T-cell (primary cell): ENCODE measurements around the gene CD37. TPM values are rescaled to one million over a fixed set of nuclear protein-coding genes. Genes with fewer than 3 reads are reported as not detected.
"Not testable (repeated sequence)": the region's sequence is repeated elsewhere in the genome, so short reads cannot be mapped to it uniquely, and the experiment has no call there.

Experiments
- ATAC-seq, 4 experiments: fragments of 200-7000 bp in 3 of 4; fragments of 150-1000 bp in 1 of 4; cut with Tn5 transposase; replicated peaks in 1 of 4; 1 replicate in 3 of 4; 2 replicates in 1 of 4; pipeline ENCODE4 v1.10.0; 2021; ENCODE audit warnings: moderate library complexity in 3 of 4, mild to moderate bottlenecking in 2 of 4, moderate number of reproducible peaks in 1 of 4
- CTCF ChIA-PET, 2 donors: fragments of 300-600 bp; sonication (Branson Sonifier 250); formaldehyde crosslinking; loops; one replicate each; lab custom pipeline; 2022; ENCODE audit warnings: antibody characterized with exemption in 2 of 2; lab: Charles Lee
- POLR2A ChIA-PET, 2 donors: fragments of 300-600 bp; sonication (Branson Sonifier 250); formaldehyde crosslinking; loops; one replicate each; lab custom pipeline; 2022; ENCODE audit warnings: antibody characterized with exemption in 2 of 2; lab: Charles Lee
- DNase-seq, 35 experiments: peaks; one replicate each; pipeline versions ENCODE4 v3.0.0 to v3.0.0-alpha.2; 2013 to 2023
- H3K27ac ChIP-seq: one replicate; pipeline ENCODE4 v1.5.1; 2013; ENCODE audit warnings: low read length
- H3K27me3 ChIP-seq, 2 experiments: replicated peaks in 1 of 2; 1 replicate in 1 of 2; 2 replicates in 1 of 2; pipeline versions ENCODE4 v1.6.1 to v1.7.0; 2013; ENCODE audit warnings: low read length in 1 of 2, mixed read lengths in 1 of 2; ENCODE audit not compliant: control insufficient read depth in 2 of 2, insufficient read depth in 2 of 2; ENCODE audit errors: extremely low read depth in 1 of 2
- H3K36me3 ChIP-seq, 2 donors: 1 replicate in 1 of 2; 2 replicates in 1 of 2; pipeline versions ENCODE4 v1.6.1 to v1.7.0; 2013; ENCODE audit warnings: low read length in 1 of 2; ENCODE audit not compliant: control insufficient read depth in 2 of 2, insufficient read depth in 1 of 2; ENCODE audit errors: extremely low read depth in 1 of 2
- H3K4me1 ChIP-seq, 2 experiments: 1 replicate in 1 of 2; 2 replicates in 1 of 2; pipeline versions ENCODE4 v1.6.1 to v1.7.0; 2013; ENCODE audit warnings: low read length in 2 of 2, mixed read lengths in 1 of 2; ENCODE audit not compliant: insufficient read depth in 2 of 2, control insufficient read depth in 1 of 2; ENCODE audit errors: extremely low read depth in 1 of 2
- H3K4me3 ChIP-seq, 2 donors: 1 replicate in 1 of 2; 2 replicates in 1 of 2; pipeline versions ENCODE4 v1.5.1 to v1.7.0; 2013; ENCODE audit warnings: mild to moderate bottlenecking in 2 of 2, low read length in 1 of 2, moderate library complexity in 1 of 2; ENCODE audit not compliant: control insufficient read depth in 1 of 2; ENCODE audit errors: extremely low read depth in 1 of 2
- H3K9me3 ChIP-seq: 2 replicates; pipeline ENCODE4 v1.7.0; 2013
- H3K27ac Mint-ChIP-seq, 2 donors: one replicate each; pipeline ENCODE4 v1.8.0; 2020 to 2021; ENCODE audit warnings: mild to moderate bottlenecking in 2 of 2, mixed read lengths in 2 of 2
- H3K27me3 Mint-ChIP-seq, 2 donors: one replicate each; pipeline ENCODE4 v1.8.0; 2021 to 2022; ENCODE audit warnings: mixed read lengths in 2 of 2
- H3K36me3 Mint-ChIP-seq: one replicate; pipeline ENCODE4 v1.8.0; 2021; ENCODE audit warnings: mixed read lengths
- H3K4me1 Mint-ChIP-seq, 3 donors: one replicate each; pipeline ENCODE4 v1.8.0; 2020 to 2022; ENCODE audit warnings: mixed read lengths in 3 of 3, mild to moderate bottlenecking in 1 of 3
- H3K4me3 Mint-ChIP-seq, 3 donors: one replicate each; pipeline ENCODE4 v1.8.0; 2020 to 2022; ENCODE audit warnings: mild to moderate bottlenecking in 3 of 3, mixed read lengths in 3 of 3, moderate library complexity in 3 of 3
- H3K9me3 Mint-ChIP-seq, 3 donors: one replicate each; pipeline ENCODE4 v1.8.0; 2020 to 2022; ENCODE audit warnings: mixed read lengths in 3 of 3
- WGBS: methylation state at CpG from one replicate; pipeline ENCODE4 v1.1.5; 2013; ENCODE audit warnings: missing lambda C conversion rate; ENCODE audit not compliant: insufficient coverage; 5-methylcytosine and 5-hydroxymethylcytosine counted together
- total RNA-seq, 35 experiments: library from RNA in 6 of 35; stranded (reverse) in 6 of 35; fragments of 120-200 nt in 1 of 35; gene quantifications; one replicate each; pipeline versions ENCODE4 v1.2.1 to v1.2.4 and lab custom pipeline; 2013 to 2026

Gene CD37
- total RNA-seq, 5 donors from 2014 or later (not counting 1 experiment from before 2014, with no cell fraction given): 365 to 435 (median 369) TPM

DNA sequence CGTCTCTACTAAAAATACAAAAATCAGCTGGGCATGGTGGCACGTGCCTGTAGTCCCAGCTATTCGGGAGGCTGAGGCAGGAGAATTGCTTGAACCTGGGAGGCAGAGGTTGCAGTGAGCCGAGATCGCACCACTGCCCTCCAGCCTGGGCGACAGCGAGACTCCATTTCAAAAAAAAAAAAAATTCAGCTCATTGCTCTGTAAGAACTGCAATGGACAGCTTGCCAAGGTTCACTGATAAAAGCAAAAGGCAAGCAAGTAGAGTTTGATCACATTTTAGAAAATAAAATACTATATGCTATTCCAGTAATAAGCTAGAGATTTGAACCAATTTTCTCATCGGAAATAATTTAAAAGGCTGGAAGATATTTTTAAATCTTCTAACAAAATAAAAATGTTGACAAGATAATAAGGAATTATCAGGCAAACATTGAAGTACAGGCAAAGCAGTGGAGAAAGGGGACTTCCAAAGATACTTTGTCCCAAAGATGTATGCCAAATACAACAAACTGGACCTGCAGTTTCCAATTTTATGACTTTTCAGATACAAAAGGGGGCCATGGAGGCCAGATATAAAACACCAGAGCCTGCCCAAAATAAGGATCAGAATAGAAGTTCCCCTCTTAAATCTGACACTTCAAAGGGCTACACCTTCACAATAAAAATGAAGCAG, 39.9 kb upstream of the CD37 start:
- Histone ChIP-seq H3K4me3 (no peak overlapping the region), H3K27ac (no peak overlapping the region), H3K9me3 (no peaks in the 10 kb centered on the region), H3K36me3 (peaks cover 0 to 7% of the 10 kb centered on the region in 2 donors), H3K27me3 (no peaks in the 10 kb centered on the region), H3K4me1 (no peaks in the 10 kb centered on the region)
- Mint-ChIP-seq H3K36me3 (peaks cover 3% of the 10 kb centered on the region), H3K27me3 (no peaks in the 10 kb centered on the region), H3K27ac (no peak overlapping the region), H3K4me3 (no peak overlapping the region), H3K9me3 (no peaks in the 10 kb centered on the region), H3K4me1 (peaks cover 0 to 3% (median under 1%) of the 10 kb centered on the region in 3 donors)
- no peak for DNase-seq
- WGBS: no CpG with 5 or more reads among the region's 8 CpGs
- CTCF ChIA-PET: interaction anchor here in 1 of 2 donors (0.7 kb wide), 1 partner anchor 37 kb away, joined by 3 read pairs; no protein-coding TSS in a partner anchor
- POLR2A ChIA-PET: no interaction called here
- ATAC-seq: no peak

DNA sequence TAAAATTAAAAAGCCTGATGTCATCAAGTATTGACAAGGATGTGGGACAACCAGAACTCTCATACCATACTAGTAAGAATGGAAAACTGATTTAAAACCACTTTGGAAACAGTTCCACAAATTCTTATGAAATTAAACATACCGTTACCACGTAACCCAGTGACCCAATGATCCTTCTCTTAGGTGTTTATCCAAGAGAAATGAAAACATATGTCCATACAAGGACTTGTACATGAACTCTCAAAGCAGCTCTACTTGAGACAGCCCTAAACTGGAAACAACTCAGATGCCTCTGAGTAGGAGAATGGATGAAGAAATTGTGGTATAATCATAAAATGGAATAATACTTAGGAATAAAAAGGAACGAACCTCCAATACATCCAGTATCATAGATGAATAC, 37.8 kb upstream of the CD37 start:
- peaks cover 0 to under 1% (median under 1%) of the 10 kb centered on the region in 3 donors for H3K9me3 Mint-ChIP-seq
- H3K36me3 Mint-ChIP-seq: peaks cover 3% of the 10 kb centered on the region
- ChIA-PET CTCF (no interaction called here), POLR2A (no interaction called here)
- H3K4me3 Mint-ChIP-seq: no peak overlapping the region
- DNase-seq (no peak), ATAC-seq (no peak)
- peaks cover 4 to 7% (median 6%) of the 10 kb centered on the region in 3 donors for H3K4me1 Mint-ChIP-seq
- Histone ChIP-seq H3K27ac (no peak overlapping the region), H3K27me3 (peaks cover 0 to 7% of the 10 kb centered on the region in 2 experiments), H3K36me3 (peaks cover 0 to 7% of the 10 kb centered on the region in 2 donors), H3K9me3 (no peaks in the 10 kb centered on the region), H3K4me1 (peaks cover 0 to 6% of the 10 kb centered on the region in 2 experiments), H3K4me3 (no peak overlapping the region)
- no peak overlapping the region for H3K27ac Mint-ChIP-seq
- no peaks in the 10 kb centered on the region for H3K27me3 Mint-ChIP-seq
- no CpG with 5 or more reads among the region's 3 CpGs for WGBS

DNA sequence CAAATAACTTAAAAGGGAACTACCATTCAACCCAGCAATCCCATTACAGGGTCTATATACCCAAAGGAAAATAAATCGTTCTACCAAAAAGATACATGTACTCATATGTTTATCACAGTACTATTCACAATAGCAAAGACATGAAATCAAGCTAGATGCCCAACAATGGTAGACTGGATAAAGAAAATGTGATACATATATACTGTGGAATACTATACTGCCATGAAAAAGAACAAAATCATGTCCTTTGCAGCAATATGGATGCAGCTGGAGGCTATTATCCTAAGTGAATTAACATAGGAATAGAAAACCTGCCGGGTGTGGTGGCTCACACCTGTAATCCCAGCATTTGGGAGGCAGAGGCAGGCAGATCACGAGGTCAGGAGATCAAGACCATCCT, 36.6 kb upstream of the CD37 start:
- not testable (repeated sequence) for ATAC-seq, H3K27ac Mint-ChIP-seq

DNA sequence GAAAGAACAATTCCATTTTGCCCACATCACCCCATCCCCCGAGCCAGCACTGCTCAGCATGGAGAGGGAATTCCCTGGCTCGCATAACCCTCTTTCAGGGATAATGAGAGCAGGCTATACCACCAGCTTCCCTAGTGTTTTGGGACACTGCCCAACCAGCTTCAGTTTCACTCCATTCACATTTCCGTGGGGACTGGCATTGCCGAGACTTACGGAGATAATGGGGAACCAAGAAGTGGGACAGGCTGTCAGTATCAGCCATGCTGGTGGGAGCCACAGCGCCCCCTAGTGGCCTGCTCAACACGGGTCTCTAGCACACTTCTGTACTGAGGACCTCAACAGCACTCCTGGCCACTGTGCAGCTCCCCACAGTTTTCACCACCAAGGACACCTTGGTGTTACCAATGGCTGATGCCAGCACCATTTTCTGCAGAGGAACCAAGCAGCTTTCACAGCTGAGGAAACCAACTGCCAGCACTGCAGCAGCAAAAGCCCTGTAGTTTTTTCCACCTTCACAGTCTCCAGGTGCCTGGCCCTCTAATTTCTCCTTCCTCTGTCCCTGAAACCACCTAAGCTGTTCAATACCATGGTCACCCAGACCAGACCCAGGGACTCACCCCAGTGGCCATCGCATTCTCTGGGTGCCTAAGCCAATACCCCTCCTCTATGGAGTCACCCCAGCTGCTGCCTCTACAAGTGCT, 33.9 kb upstream of the CD37 start:
- Histone ChIP-seq H3K36me3 (no peaks in the 10 kb centered on the region), H3K4me3 (no peak overlapping the region), H3K4me1 (peaks cover 0 to 6% of the 10 kb centered on the region in 2 experiments), H3K9me3 (no peaks in the 10 kb centered on the region), H3K27me3 (peaks cover 0 to 7% of the 10 kb centered on the region in 2 experiments), H3K27ac (no peak overlapping the region)
- Mint-ChIP-seq H3K36me3 (peaks cover 11% of the 10 kb centered on the region), H3K27me3 (no peaks in the 10 kb centered on the region), H3K4me1 (peaks cover 4 to 7% (median 6%) of the 10 kb centered on the region in 3 donors), H3K9me3 (peaks cover 4 to 8% (median 8%) of the 10 kb centered on the region in 3 donors), H3K27ac (no peak overlapping the region), H3K4me3 (no peak overlapping the region)
- DNase-seq (peak; percentile 37 to 87 (median 71)), ATAC-seq (peak; percentile 88 to 92 (median 91))
- ChIA-PET POLR2A (no interaction called here), CTCF (interaction anchor here (0.5 to 0.6 kb wide), 3 partner anchors 21 to 1567 kb away, joined by 3 to 4 read pairs (median 3); no protein-coding TSS in a partner anchor)
- 25% methylated on average over 5 of the region's 8 CpGs for WGBS

More for the DNA sequence above, 36.6 kb upstream of the CD37 start:
- H3K27ac ChIP-seq, H3K27me3 Mint-ChIP-seq, H3K4me1 ChIP-seq, CTCF ChIA-PET, H3K36me3 ChIP-seq, POLR2A ChIA-PET, H3K27me3 ChIP-seq, H3K9me3 ChIP-seq, H3K4me3 Mint-ChIP-seq, DNase-seq, H3K4me3 ChIP-seq, H3K4me1 Mint-ChIP-seq, H3K9me3 Mint-ChIP-seq: not testable (repeated sequence)
- H3K36me3 Mint-ChIP-seq: peaks cover 11% of the 10 kb centered on the region
- no CpG with 5 or more reads among the region's 3 CpGs for WGBS

DNA sequence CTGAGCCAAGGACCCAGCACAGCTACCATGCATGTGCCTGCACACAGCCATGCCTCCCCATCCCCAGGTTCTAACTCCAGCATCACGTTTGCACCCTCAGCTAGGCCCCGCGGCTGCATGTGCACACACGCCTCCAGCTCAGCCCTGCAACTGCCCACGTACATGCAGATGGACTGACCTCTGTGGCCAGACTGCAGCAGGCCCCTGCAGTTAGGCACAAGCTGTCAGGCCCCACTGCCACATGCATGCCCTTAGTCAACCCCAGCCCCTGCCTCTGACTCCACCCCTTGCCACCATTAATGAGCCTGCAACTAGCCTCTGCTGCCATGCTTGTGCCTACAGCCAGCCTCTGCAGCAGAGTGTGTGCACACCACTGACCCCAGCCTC, 33.3 kb upstream of the CD37 start:
- H3K27me3 ChIP-seq: peaks cover 0 to 7% of the 10 kb centered on the region in 2 experiments
- peaks cover 4 to 7% (median 6%) of the 10 kb centered on the region in 3 donors for H3K4me1 Mint-ChIP-seq
- peaks cover 4 to 8% (median 8%) of the 10 kb centered on the region in 3 donors for H3K9me3 Mint-ChIP-seq
- DNase-seq (no peak), ATAC-seq (no peak)
- H3K36me3 Mint-ChIP-seq: peaks cover 11% of the 10 kb centered on the region
- no peaks in the 10 kb centered on the region for H3K36me3 ChIP-seq
- no peak overlapping the region for H3K27ac Mint-ChIP-seq
- H3K4me1 ChIP-seq: peaks cover 0 to 6% of the 10 kb centered on the region in 2 experiments
- H3K4me3 ChIP-seq: no peak overlapping the region
- POLR2A ChIA-PET: no interaction called here
- H3K27ac ChIP-seq: no peak overlapping the region
- CTCF ChIA-PET: interaction anchor here (0.5 to 0.6 kb wide), 2 partner anchors 257 to 1567 kb away, joined by 3 to 4 read pairs; no protein-coding TSS in a partner anchor
- H3K27me3 Mint-ChIP-seq: no peaks in the 10 kb centered on the region
- no peak overlapping the region for H3K4me3 Mint-ChIP-seq
- no peaks in the 10 kb centered on the region for H3K9me3 ChIP-seq
- 81% methylated on average over 5 of the region's 5 CpGs for WGBS

DNA sequence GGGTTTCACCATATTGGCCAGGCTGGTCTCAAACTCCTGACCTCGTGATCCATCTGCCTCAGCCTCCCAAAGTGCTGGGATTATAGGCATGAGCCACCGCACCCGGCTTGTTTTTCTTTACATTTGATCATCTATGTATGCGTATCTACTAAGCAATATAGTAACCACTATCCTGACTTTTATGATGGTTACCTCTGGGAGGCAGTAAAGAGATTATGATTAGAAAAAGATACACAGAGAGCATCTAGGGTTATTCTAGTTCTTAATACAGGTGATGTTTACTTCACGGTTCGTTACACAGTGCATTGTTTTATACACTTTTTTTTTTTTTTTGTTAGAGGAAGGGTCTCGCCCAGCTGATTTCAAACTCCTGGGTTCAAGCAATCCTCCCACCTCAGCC, 28.5 kb upstream of the CD37 start:
- H3K27ac Mint-ChIP-seq, H3K27ac ChIP-seq, H3K4me1 ChIP-seq, H3K4me3 ChIP-seq, POLR2A ChIA-PET, H3K9me3 Mint-ChIP-seq, H3K27me3 Mint-ChIP-seq, H3K4me3 Mint-ChIP-seq, DNase-seq, H3K27me3 ChIP-seq, H3K4me1 Mint-ChIP-seq, H3K9me3 ChIP-seq: not testable (repeated sequence)
- CTCF ChIA-PET: interaction anchor here in 1 of 2 donors (0.6 kb wide), 1 partner anchor 34 kb away, joined by 3 read pairs; no protein-coding TSS in a partner anchor
- peaks cover 32% of the 10 kb centered on the region for H3K36me3 Mint-ChIP-seq
- 100% methylated on average over 1 of the region's 7 CpGs for WGBS
- peaks cover 5 to 23% of the 10 kb centered on the region in 2 donors for H3K36me3 ChIP-seq
- peak in 2 of 4 experiments; percentile 38 to 66 for ATAC-seq
